ENCODE results near the gene SPCS2.

The SPCS2 gene

DNA sequence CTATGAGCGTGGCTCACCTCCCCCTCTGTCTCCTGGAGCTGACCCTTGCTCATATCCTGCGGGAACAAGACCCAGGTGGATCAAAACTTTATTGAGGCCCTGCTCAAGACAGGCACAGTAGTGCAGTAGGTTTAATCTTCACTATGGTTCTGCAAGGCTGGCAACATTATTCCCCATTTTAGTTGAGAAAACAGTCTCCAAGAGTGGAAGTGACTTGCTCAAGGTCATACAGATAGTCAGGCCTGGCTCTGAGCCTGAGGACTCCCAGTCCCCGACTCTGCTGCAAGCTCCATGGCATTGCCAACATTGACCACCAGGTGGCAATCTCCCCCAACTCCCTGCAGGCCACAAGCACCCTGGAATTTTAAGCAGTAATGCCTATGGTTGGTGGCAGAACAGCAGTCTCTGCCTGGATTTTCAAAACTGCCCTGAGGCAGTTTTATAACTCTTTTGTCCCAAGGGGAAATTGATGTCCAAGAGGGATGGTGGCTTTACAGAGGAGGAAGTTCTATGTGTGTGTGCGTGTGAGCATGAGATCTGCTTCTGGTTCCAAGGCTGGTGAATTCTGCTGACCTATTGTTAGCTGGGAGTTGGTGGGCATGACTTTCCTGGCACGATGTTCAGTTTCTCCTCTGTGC lies 73.8 kb downstream of the SPCS2 start:
- no peak for TF ChIP-seq ZFX (IDR thresholded peaks at IDR 0.05)
- TF ChIP-seq, protein P1, sequence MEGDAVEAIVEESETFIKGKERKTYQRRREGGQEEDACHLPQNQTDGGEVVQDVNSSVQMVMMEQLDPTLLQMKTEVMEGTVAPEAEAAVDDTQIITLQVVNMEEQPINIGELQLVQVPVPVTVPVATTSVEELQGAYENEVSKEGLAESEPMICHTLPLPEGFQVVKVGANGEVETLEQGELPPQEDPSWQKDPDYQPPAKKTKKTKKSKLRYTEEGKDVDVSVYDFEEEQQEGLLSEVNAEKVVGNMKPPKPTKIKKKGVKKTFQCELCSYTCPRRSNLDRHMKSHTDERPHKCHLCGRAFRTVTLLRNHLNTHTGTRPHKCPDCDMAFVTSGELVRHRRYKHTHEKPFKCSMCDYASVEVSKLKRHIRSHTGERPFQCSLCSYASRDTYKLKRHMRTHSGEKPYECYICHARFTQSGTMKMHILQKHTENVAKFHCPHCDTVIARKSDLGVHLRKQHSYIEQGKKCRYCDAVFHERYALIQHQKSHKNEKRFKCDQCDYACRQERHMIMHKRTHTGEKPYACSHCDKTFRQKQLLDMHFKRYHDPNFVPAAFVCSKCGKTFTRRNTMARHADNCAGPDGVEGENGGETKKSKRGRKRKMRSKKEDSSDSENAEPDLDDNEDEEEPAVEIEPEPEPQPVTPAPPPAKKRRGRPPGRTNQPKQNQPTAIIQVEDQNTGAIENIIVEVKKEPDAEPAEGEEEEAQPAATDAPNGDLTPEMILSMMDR (conservative IDR thresholded peaks at IDR 0.05) = peak; percentile 99
- no peak overlapping the region for H3K27ac ChIP-seq

DNA sequence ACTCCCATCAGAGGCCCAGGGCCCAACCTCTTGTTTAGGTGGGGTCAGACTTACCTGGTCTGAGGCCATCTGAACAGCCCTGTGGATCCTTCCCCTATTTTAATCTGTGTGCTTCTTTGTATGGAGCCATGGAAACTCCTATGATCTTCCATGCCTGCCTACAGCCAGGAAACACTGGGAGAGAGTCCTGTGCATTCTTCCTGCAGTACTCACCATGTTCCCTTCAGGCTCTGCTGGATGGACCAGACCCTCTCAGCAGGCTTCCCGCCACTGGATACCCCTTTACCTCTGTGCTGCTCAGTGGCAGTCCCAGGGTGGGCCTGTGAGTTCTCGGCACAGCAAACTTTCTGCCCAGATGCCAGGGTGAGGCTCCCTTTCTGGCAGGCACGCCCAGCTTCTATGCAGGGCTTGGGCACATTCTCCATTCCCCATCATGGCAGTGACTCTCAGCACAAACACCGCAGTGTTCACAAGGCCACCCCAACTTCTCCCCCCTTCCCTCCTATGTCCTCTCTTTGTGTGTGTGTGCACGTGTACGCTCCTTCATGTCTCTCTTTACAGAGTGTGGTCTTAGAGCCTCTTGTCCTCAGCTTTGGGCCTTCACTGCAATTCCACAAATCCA lies 74.5 kb downstream of the SPCS2 start:
- H3K27ac ChIP-seq = no peak overlapping the region
- no peak for TF ChIP-seq ZFX (IDR thresholded peaks at IDR 0.05)
- TF ChIP-seq, protein P1 (conservative IDR thresholded peaks at IDR 0.05) = no peak

DNA sequence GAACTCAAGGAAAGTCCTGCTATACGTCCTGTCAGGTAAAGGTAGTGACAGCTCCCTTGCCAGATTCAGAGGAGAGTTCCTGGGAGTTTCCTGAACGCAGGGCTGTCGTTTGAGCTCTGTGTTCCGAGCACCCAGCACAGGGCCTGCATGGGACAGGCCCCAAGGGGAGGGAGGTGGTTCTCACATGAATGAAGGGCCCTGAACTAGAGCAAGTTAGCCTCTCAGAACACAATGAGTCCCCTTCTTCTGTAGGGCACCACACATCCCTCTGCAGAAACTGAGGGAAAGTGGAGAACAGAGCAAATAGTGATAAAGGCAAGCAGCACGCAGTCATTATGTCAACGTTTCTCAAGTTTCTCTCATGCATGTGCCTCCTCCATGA lies 75.0 kb downstream of the SPCS2 start:
- TF ChIP-seq, protein P1 (conservative IDR thresholded peaks at IDR 0.05) = no peak
- no peak for TF ChIP-seq ZFX (IDR thresholded peaks at IDR 0.05)
- no peak overlapping the region for H3K27ac ChIP-seq

DNA sequence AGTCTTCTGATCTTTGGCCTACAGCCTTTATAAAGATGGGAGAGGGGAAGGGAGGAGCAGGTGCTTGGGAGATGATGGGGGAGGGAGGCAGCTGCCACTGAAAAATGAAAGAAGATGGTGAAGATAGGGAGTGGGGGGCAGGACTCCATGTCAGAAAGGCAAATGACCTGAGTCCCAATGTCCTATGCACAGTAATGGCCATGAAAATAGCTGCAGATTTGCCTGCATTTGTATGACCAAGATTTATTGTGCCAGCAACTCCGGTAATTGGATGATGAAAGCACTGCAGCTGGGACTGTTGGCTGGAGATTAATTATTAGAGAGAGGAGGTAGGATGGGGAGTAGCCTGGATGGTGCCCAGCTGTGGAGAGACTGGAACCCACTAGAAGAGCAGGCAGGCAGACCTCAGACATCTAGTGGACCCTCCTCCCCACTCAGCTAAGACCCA lies 75.7 kb downstream of the SPCS2 start:
- H3K27ac ChIP-seq = no peak overlapping the region

DNA sequence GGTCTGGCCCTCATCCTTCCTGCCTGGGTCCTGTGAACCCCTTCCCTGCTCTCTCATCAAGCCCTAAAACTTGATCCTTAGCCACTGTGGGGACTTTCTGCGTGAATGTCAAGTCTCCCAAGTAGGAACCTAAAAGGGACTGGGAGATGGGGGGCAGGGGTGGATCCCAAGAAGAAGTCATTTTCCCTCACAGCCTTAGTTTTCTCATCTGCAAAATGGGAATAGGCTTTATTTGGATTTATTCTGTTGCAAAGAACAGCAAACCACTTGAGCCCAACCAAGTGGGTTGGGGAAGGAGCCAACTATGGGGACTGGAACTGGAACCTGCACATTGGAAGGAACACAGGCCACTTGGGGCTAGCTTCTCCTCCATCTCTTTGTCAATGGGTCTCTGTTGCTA lies 76.5 kb downstream of the SPCS2 start:
- H3K27ac ChIP-seq = no peak overlapping the region

More for the DNA sequence above, 75.7 kb downstream of the SPCS2 start:
- TF ChIP-seq, protein P1 (conservative IDR thresholded peaks at IDR 0.05) = no peak
- no peak for TF ChIP-seq ZFX (IDR thresholded peaks at IDR 0.05)

DNA sequence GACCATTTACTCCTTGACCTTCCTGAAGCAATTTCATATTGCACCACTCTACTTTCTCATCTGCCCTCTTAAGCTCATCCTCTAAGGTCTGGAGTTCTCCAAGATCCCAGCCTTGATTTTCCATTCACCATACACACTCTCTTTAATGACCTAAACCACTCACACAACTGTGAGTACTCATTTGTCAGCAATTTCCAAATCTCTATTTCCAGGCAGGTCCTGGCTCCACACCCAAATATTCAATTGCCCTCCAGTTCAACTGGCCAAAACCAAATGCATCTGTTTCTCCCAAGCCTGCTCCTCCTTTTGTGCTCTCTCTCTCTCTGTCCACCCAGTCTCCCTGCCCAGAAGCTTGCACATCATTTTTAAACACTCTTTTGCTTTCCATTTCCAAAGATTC lies 79.3 kb downstream of the SPCS2 start:
- no peak overlapping the region for H3K27ac ChIP-seq
- TF ChIP-seq, protein P1 (conservative IDR thresholded peaks at IDR 0.05) = no peak
- TF ChIP-seq ZFX (IDR thresholded peaks at IDR 0.05) = no peak

More for the DNA sequence above, 76.5 kb downstream of the SPCS2 start:
- TF ChIP-seq, protein P1 (conservative IDR thresholded peaks at IDR 0.05) = no peak
- TF ChIP-seq ZFX (IDR thresholded peaks at IDR 0.05) = no peak
